B cell (primary cell): ENCODE results near the gene IFNAR2. TPM values are rescaled to one million over a fixed set of nuclear protein-coding genes. Genes with fewer than 3 reads are reported as not detected.

Experiments
- ATAC-seq: fragments of 200-7000 bp; cut with Tn5 transposase; one replicate; pipeline ENCODE4 v1.10.0; 2021; ENCODE audit warnings: low read depth, mild to moderate bottlenecking, moderate number of reproducible peaks, moderate library complexity
- CTCF ChIA-PET: fragments of 350-600 bp; sonication (Branson Sonifier 250); formaldehyde crosslinking; loops from one replicate; lab custom pipeline; 2021; ENCODE audit warnings: antibody characterized with exemption, inconsistent platforms; lab: Charles Lee
- POLR2A ChIA-PET: fragments of 350-600 bp; sonication (Branson Sonifier 250); formaldehyde crosslinking; loops from one replicate; lab custom pipeline; 2021; ENCODE audit warnings: antibody characterized with exemption; lab: Charles Lee
- DNase-seq: peaks from one replicate; pipeline ENCODE4 v3.0.0; 2013
- H2AFZ ChIP-seq: 2 replicates; pipeline ENCODE4 v1.6.1; 2012; ENCODE audit warnings: mild to moderate bottlenecking, low read depth, low read length; ENCODE audit not compliant: insufficient read depth, poor library complexity, severe bottlenecking
- H3K27ac ChIP-seq, 2 donors: 1 replicate in 1 of 2; 2 replicates in 1 of 2; pipeline ENCODE4 v1.5.1; 2012 to 2013; ENCODE audit warnings: low read length in 2 of 2, mild to moderate bottlenecking in 2 of 2, moderate library complexity in 1 of 2
- H3K27me3 ChIP-seq, 4 experiments: fragments of 200-600 bp in 1 of 4; sonication (generic) in 1 of 4; replicated peaks in 1 of 4; 1 replicate in 2 of 4; 2 replicates in 2 of 4; pipeline versions ENCODE4 v1.6.1 to v1.7.0; 2013 to 2016; ENCODE audit warnings: low read length in 3 of 4, mild to moderate bottlenecking in 2 of 4, mixed read lengths in 1 of 4, moderate library complexity in 1 of 4; ENCODE audit not compliant: insufficient read depth in 4 of 4, control insufficient read depth in 3 of 4; ENCODE audit errors: control extremely low read depth in 1 of 4
- H3K36me3 ChIP-seq, 2 experiments: replicated peaks in 1 of 2; 1 replicate in 1 of 2; 2 replicates in 1 of 2; pipeline versions ENCODE4 v1.6.1 to v1.7.1; 2013; ENCODE audit warnings: low read length in 1 of 2; ENCODE audit not compliant: insufficient read depth in 2 of 2, control insufficient read depth in 1 of 2; ENCODE audit errors: control extremely low read depth in 1 of 2, extremely low read depth in 1 of 2
- H3K4me1 ChIP-seq, 2 donors: fragments of 200-600 bp in 1 of 2; sonication (generic) in 1 of 2; 1 replicate in 1 of 2; 2 replicates in 1 of 2; pipeline versions ENCODE4 v1.5.1 to v1.6.1; 2013 to 2017; ENCODE audit warnings: low read length in 2 of 2; ENCODE audit not compliant: control insufficient read depth in 2 of 2, insufficient read depth in 2 of 2
- H3K4me2 ChIP-seq: replicated peaks from 2 replicates; pipeline ENCODE3; 2012; ENCODE audit warnings: mild to moderate bottlenecking, low read depth, low read length; ENCODE audit not compliant: poor library complexity, severe bottlenecking
- H3K4me3 ChIP-seq, 5 experiments: fragments of 200-600 bp in 1 of 5; sonication (generic) in 1 of 5; 1 replicate in 3 of 5; 2 replicates in 2 of 5; pipeline versions ENCODE4 v1.5.1 to v1.7.0; 2011 to 2016; ENCODE audit warnings: low read length in 4 of 5, mild to moderate bottlenecking in 4 of 5, low read depth in 2 of 5, control low read depth in 1 of 5, moderate library complexity in 1 of 5; ENCODE audit not compliant: insufficient read depth in 1 of 5; ENCODE audit errors: control extremely low read depth in 1 of 5, extremely low read depth in 1 of 5
- H3K79me2 ChIP-seq: fragments of 200-600 bp; sonication (generic); one replicate; pipeline ENCODE4 v1.6.0; 2016; ENCODE audit warnings: low read length; ENCODE audit not compliant: control insufficient read depth, insufficient read depth
- H3K9ac ChIP-seq: fragments of 200-600 bp; sonication (generic); 2 replicates; pipeline ENCODE4 v1.6.1; 2017; ENCODE audit warnings: mild to moderate bottlenecking, low read length, moderate library complexity
- H3K9me3 ChIP-seq, 3 donors: one replicate each; pipeline versions ENCODE4 v1.6.1 to v1.7.1; 2013; ENCODE audit warnings: low read length in 2 of 3; ENCODE audit not compliant: control insufficient read depth in 2 of 3, insufficient read depth in 1 of 3; ENCODE audit errors: control extremely low read depth in 1 of 3
- H4K20me1 ChIP-seq: 2 replicates; pipeline ENCODE4 v1.6.0; 2012; ENCODE audit warnings: mild to moderate bottlenecking, low read length; ENCODE audit not compliant: insufficient read depth, control insufficient read depth, poor library complexity, severe bottlenecking
- H3K27ac Mint-ChIP-seq: one replicate; pipeline ENCODE4 v1.8.0; 2021; ENCODE audit warnings: mixed read lengths
- H3K27me3 Mint-ChIP-seq: one replicate; pipeline ENCODE4 v1.8.0; 2021; ENCODE audit warnings: mixed read lengths
- H3K4me1 Mint-ChIP-seq: one replicate; pipeline ENCODE4 v1.8.0; 2021; ENCODE audit warnings: mixed read lengths
- H3K4me3 Mint-ChIP-seq: one replicate; pipeline ENCODE4 v1.8.0; 2021; ENCODE audit warnings: mixed read lengths
- H3K9me3 Mint-ChIP-seq: one replicate; pipeline ENCODE4 v1.8.0; 2022; ENCODE audit warnings: mixed read lengths; ENCODE audit not compliant: insufficient read depth
- EZH2 ChIP-seq: IDR thresholded peaks from 2 replicates; pipeline ENCODE4 v1.6.1; 2012; ENCODE audit warnings: borderline replicate concordance, low read depth, mild to moderate bottlenecking, moderate library complexity, low read length; ENCODE audit not compliant: insufficient read depth, poor library complexity, severe bottlenecking
- WGBS: methylation state at CpG from one replicate; pipeline ENCODE4 v1.1.5; 2013; ENCODE audit warnings: missing lambda C conversion rate; ENCODE audit not compliant: insufficient coverage; 5-methylcytosine and 5-hydroxymethylcytosine counted together
- intact Hi-C: fragments of 100-400 bp; cut with micrococcal nuclease; formaldehyde crosslinking; loops from one replicate; pipeline ENCODE4 v1.10.0; 2022
- polyA plus RNA-seq: library from polyadenylated mRNA; depleted of rRNA; stranded (reverse); fragments of >200 nt; gene quantifications from 2 replicates; pipeline ENCODE4 v1.2.3, GENCODE V29; 2012
- total RNA-seq, 2 donors: library from RNA; stranded (reverse); fragments of 120-200 nt in 1 of 2; gene quantifications; 1 replicate in 1 of 2; 2 replicates in 1 of 2; pipeline versions ENCODE4 v1.2.3 to v1.2.4, GENCODE V29; 2013 to 2022
- TF ChIP-seq, protein P1 (sequence below): fragments of 200-600 bp; IDR thresholded peaks from one replicate; pipeline ENCODE4 v1.8.0; 2022; ENCODE audit warnings: antibody characterized with exemption, mild to moderate bottlenecking

The IFNAR2 gene
- total and polyA plus RNA-seq, 2 donors (not counting 1 experiment from before 2014, with no cell fraction given) = 33.0 to 45.0 TPM

DNA sequence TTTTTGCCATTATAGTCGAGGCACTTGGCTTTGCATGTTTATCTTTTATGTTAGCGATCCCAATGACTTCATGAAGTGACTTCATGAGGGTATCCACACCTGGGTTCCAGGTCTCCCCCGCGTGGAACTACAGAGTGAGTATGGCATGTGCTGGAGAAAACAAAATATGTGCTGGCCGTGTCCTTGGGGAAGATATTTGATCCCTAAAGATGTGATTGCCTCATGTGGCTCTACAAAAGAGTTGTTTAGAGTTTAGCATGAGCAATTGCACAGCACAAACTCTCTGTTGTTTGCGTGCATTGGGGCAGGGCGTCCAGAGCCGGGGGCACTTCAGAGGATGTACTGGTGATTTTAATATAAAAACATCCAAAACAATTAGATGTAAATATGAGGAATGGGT is 41.2 kb downstream of the IFNAR2 start:
- Histone ChIP-seq H3K36me3 (peaks cover 8 to 44% of the 10 kb centered on the region in 2 experiments), H3K9ac (no peak overlapping the region), H2AFZ (no peak overlapping the region), H4K20me1 (peaks cover 4% of the 10 kb centered on the region), H3K4me2 (no peak overlapping the region), H3K4me1 (peaks cover 25 to 31% of the 10 kb centered on the region in 2 donors), H3K79me2 (peaks cover 83% of the 10 kb centered on the region), H3K27me3 (no peaks in the 10 kb centered on the region), H3K4me3 (no peak overlapping the region), H3K27ac (no peak overlapping the region), H3K9me3 (no peaks in the 10 kb centered on the region)
- H3K27ac Mint-ChIP-seq = no peak overlapping the region
- DNase-seq = no peak
- TF ChIP-seq EZH2 = no peak
- TF ChIP-seq, protein P1, sequence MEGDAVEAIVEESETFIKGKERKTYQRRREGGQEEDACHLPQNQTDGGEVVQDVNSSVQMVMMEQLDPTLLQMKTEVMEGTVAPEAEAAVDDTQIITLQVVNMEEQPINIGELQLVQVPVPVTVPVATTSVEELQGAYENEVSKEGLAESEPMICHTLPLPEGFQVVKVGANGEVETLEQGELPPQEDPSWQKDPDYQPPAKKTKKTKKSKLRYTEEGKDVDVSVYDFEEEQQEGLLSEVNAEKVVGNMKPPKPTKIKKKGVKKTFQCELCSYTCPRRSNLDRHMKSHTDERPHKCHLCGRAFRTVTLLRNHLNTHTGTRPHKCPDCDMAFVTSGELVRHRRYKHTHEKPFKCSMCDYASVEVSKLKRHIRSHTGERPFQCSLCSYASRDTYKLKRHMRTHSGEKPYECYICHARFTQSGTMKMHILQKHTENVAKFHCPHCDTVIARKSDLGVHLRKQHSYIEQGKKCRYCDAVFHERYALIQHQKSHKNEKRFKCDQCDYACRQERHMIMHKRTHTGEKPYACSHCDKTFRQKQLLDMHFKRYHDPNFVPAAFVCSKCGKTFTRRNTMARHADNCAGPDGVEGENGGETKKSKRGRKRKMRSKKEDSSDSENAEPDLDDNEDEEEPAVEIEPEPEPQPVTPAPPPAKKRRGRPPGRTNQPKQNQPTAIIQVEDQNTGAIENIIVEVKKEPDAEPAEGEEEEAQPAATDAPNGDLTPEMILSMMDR = no peak
- WGBS = 91% methylated on average over 5 of the region's 8 CpGs
- no peaks in the 10 kb centered on the region for H3K9me3 Mint-ChIP-seq
- ChIA-PET POLR2A (no interaction called here), CTCF (no interaction called here)
- intact Hi-C loops = no loop called here
- H3K4me1 Mint-ChIP-seq = peaks cover 43% of the 10 kb centered on the region
- H3K4me3 Mint-ChIP-seq = no peak overlapping the region
- no peaks in the 10 kb centered on the region for H3K27me3 Mint-ChIP-seq
- ATAC-seq = no peak

DNA sequence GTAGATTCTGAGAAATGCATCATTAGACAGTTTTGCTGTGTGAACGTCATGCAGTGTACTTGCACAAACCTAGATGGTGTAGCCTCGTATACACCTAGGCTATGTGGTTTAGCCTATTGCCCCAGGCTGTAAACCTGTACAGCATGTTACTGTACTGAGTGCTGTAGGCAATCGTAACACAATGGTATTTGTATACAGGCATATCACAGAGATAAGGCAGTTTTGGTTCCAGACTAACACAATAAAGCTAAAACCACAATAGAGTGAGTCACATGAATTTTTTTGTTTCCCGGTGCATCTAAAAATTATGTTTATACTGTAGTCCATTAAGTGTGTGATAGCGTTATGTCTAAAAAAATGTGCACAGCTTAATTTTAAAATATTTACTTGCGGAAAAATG is 43.3 kb downstream of the IFNAR2 start:
- Histone ChIP-seq H3K4me2 (no peak overlapping the region), H3K36me3 (peaks cover 8 to 59% of the 10 kb centered on the region in 2 experiments), H3K4me3 (no peak overlapping the region), H2AFZ (no peak overlapping the region), H3K27me3 (no peaks in the 10 kb centered on the region), H3K27ac (no peak overlapping the region), H3K4me1 (peaks cover 14 to 16% of the 10 kb centered on the region in 2 donors), H3K9ac (no peak overlapping the region), H3K9me3 (no peaks in the 10 kb centered on the region), H4K20me1 (peaks cover 4% of the 10 kb centered on the region), H3K79me2 (peaks cover 82% of the 10 kb centered on the region)
- Mint-ChIP-seq H3K4me1 (peaks cover 31% of the 10 kb centered on the region), H3K27me3 (no peaks in the 10 kb centered on the region), H3K9me3 (no peaks in the 10 kb centered on the region), H3K4me3 (no peak overlapping the region), H3K27ac (no peak overlapping the region)
- no peak for ATAC-seq
- intact Hi-C loops = no loop called here
- TF ChIP-seq EZH2 = no peak
- TF ChIP-seq, protein P1 = no peak
- ChIA-PET POLR2A (interaction anchor here (0.6 kb wide), 1 partner anchor 59 kb away, joined by 5 read pairs; no protein-coding TSS in a partner anchor), CTCF (interaction anchor here (1.3 kb wide), 1 partner anchor 89 kb away, joined by 3 read pairs; no protein-coding TSS in a partner anchor)
- WGBS = 95% methylated on average over 3 of the region's 6 CpGs
- DNase-seq = no peak
